ENCODE data around the gene CCL1. TPM values are rescaled to one million over a fixed set of nuclear protein-coding genes. Genes with fewer than 3 reads are reported as not detected.

Gene CCL1
- total RNA-seq, 2 donors from 2014 or later, result not detected

DNA sequence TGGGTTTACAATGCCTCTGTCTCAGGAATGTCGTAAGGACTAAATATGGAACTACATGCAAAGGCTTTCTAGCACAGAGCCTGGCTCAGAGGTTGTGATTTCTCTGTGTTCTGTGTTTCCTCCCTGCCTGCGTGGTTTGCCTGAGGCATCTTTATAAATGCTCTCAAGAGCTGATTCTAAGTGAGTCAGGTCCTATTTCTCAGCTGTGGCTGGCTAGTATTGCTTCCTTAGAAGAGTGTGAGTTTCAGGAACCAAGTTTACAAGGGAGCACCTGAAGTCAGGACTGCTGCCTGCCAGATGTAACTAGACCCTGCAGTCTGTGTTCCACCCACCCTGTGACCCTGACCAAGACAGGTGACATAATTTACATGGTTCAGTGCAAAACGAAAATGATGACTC lies 8.0 kb upstream of the CCL1 start:
- peak; percentile 39 for DNase-seq (ENCODE audit: low spot score)
- 27% methylated on average over 3 of the region's 3 CpGs for WGBS
- Histone ChIP-seq H3K36me3 (no peaks in the 10 kb centered on the region), H3K9me3 (no peaks in the 10 kb centered on the region), H3K4me1 (replicated peaks) (no peaks in the 10 kb centered on the region), H3K27ac (no peak overlapping the region), H3K4me3 (no peak overlapping the region), H3K27me3 (replicated peaks; ENCODE audit: insufficient read depth) (no peaks in the 10 kb centered on the region)
- peak; percentile 15 for TF ChIP-seq POLR2AphosphoS5 (IDR thresholded peaks at IDR 0.05)
- no peak for TF ChIP-seq POLR2A (IDR thresholded peaks at IDR 0.05)
- intact Hi-C loops (cut with DNase I), result no loop called here

DNA sequence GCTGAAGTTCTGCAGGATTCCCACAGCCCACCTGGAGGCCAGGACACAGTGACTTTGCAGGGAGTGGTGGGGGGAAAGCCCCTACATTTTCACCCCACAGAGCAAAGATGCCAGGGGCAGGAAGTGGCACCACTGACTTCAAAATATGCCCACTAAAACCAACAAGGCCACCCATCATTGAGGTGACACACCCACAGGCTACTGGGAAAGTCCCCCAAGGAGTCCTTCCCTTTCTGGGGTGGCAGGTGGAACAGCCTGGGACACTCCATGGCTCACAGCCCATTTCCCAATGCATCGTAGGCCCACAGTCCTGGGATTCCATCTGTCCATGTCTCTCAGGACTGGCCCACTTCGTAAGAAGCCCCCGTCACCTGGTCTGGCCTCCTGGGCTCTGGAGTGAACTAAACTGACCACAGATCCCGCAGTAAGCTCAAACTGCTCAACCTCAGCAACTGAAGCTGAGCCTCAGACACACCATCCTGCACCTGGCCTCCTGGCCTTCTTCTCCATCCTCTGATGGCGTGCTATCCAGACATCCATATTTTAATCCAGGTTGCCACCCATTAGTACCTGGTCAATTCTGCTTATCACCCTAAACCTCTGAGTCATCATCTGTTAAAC lies 7.5 kb upstream of the CCL1 start:
- no peak for DNase-seq (ENCODE audit: low spot score)
- intact Hi-C loops (cut with DNase I), result no loop called here
- TF ChIP-seq, protein P1, sequence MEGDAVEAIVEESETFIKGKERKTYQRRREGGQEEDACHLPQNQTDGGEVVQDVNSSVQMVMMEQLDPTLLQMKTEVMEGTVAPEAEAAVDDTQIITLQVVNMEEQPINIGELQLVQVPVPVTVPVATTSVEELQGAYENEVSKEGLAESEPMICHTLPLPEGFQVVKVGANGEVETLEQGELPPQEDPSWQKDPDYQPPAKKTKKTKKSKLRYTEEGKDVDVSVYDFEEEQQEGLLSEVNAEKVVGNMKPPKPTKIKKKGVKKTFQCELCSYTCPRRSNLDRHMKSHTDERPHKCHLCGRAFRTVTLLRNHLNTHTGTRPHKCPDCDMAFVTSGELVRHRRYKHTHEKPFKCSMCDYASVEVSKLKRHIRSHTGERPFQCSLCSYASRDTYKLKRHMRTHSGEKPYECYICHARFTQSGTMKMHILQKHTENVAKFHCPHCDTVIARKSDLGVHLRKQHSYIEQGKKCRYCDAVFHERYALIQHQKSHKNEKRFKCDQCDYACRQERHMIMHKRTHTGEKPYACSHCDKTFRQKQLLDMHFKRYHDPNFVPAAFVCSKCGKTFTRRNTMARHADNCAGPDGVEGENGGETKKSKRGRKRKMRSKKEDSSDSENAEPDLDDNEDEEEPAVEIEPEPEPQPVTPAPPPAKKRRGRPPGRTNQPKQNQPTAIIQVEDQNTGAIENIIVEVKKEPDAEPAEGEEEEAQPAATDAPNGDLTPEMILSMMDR (IDR thresholded peaks at IDR 0.05), result no peak
- no peak overlapping the region for H3K27ac ChIP-seq
- H3K36me3 ChIP-seq, result no peaks in the 10 kb centered on the region
- 86% methylated on average over 5 of the region's 5 CpGs for WGBS
- H3K9me3 ChIP-seq, result no peaks in the 10 kb centered on the region
- no peaks in the 10 kb centered on the region for H3K27me3 ChIP-seq (replicated peaks; ENCODE audit: insufficient read depth)
- no peak overlapping the region for H3K4me3 ChIP-seq
- no peaks in the 10 kb centered on the region for H3K4me1 ChIP-seq (replicated peaks)

DNA sequence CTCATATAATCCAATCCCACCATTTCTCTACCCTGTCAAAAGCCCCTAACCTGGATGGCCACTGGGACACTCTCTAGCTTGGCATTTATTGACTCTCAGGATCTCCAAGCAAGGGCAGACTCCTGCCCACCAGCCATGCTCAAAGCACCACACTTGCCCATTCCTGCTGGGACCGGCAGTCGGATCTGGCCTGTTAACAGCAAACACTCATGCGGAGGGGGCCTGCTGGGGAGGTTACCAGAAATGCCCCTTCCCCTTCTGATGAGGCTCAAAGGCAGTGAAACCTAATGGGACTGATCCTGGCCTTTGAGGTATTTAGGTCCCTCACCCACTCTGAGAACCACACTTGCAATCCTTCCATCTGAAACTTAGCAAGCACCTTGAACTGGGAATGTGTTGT lies 6.5 kb upstream of the CCL1 start:
- no peak for DNase-seq (ENCODE audit: low spot score)
- no peaks in the 10 kb centered on the region for H3K27me3 ChIP-seq (replicated peaks; ENCODE audit: insufficient read depth)
- H3K9me3 ChIP-seq, result no peaks in the 10 kb centered on the region
- WGBS, result 88% methylated on average over 3 of the region's 3 CpGs
- TF ChIP-seq POLR2A (IDR thresholded peaks at IDR 0.05) (no peak), POLR2AphosphoS5 (IDR thresholded peaks at IDR 0.05) (no peak)
- TF ChIP-seq, protein P1 (IDR thresholded peaks at IDR 0.05), result no peak
- H3K36me3 ChIP-seq, result no peaks in the 10 kb centered on the region
- intact Hi-C loops (cut with DNase I), result no loop called here
- H3K4me3 ChIP-seq, result no peak overlapping the region
- no peak overlapping the region for H3K27ac ChIP-seq
- no peaks in the 10 kb centered on the region for H3K4me1 ChIP-seq (replicated peaks)

DNA sequence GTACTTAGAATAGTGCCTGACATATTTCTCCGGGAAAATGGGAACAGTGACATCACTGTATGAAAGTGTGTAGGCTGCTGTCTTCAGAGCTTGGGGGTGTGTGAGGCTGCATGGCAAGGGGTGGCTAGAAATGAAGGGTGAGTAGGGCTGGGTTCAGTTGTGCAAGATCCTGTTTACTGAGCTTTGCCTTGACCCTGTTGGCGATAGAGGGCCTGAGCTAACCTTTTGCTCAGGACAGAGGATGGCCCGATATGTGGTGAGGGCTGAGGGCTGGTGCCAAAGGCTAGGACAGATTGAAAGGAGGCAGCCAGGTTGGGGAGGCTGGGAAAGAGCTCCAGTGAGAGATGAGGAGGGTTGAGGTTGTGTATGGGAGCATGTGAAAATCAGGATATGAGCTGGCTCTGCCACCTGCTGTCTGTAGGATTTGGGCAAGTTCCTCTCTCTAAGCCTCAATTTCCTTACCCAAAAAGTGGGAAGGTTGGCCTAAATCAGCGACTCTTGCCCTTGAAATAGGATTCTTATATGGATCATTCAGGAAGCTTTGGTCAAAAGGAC lies 6.0 kb upstream of the CCL1 start:
- WGBS, result 65% methylated on average over 4 of the region's 4 CpGs
- H3K27me3 ChIP-seq (replicated peaks; ENCODE audit: insufficient read depth), result no peaks in the 10 kb centered on the region
- H3K27ac ChIP-seq, result no peak overlapping the region
- H3K4me3 ChIP-seq, result no peak overlapping the region
- DNase-seq (ENCODE audit: low spot score), result no peak
- TF ChIP-seq POLR2AphosphoS5 (IDR thresholded peaks at IDR 0.05), result no peak
- TF ChIP-seq, protein P1 (IDR thresholded peaks at IDR 0.05), result no peak
- TF ChIP-seq POLR2A (IDR thresholded peaks at IDR 0.05), result no peak
- no peaks in the 10 kb centered on the region for H3K9me3 ChIP-seq
- intact Hi-C loops (cut with DNase I), result no loop called here
- no peaks in the 10 kb centered on the region for H3K4me1 ChIP-seq (replicated peaks)
- no peaks in the 10 kb centered on the region for H3K36me3 ChIP-seq

DNA sequence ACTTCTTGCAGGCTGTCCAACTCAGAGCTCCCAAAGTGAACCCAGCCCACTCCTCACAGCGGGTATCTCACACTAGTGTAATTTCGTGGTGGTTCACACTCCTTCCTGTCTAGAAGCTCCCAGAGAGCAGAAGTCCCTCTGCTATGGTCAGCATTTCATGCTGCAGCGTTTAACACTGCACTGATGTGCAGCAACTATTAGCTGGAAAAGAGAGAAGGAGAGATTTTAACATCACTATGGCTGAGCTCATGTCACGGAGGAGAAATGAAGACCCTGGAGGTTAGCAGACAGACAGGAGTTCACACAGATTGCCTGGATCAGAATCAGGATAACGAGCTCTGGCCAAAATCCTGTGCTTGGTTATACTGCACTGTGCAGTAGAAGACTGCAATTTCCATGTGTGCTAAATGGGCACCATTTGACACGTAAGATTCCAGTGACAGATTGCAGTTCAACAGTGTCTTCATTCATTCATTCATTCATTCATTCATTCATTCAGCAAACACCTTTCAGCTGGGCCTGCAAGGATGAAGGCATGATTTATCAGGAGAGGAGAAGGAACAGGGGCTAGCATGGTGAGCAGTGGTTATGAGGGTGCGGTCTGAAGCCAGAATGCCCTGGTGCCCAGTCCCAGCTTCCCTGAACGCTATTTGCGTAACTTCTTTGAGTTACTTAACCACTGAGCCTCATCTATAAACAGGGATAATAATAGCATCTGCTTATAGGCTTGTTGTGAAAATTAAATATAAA lies 5.3 kb upstream of the CCL1 start:
- DNase-seq (ENCODE audit: low spot score), result no peak
- H3K4me3 ChIP-seq, result no peak overlapping the region
- no peaks in the 10 kb centered on the region for H3K9me3 ChIP-seq
- intact Hi-C loops (cut with DNase I), result no loop called here
- no peak overlapping the region for H3K27ac ChIP-seq
- no peaks in the 10 kb centered on the region for H3K4me1 ChIP-seq (replicated peaks)
- 75% methylated on average over 9 of the region's 9 CpGs for WGBS
- H3K36me3 ChIP-seq, result no peaks in the 10 kb centered on the region
- TF ChIP-seq, protein P1 (IDR thresholded peaks at IDR 0.05), result no peak
- TF ChIP-seq POLR2A (IDR thresholded peaks at IDR 0.05) (no peak), POLR2AphosphoS5 (IDR thresholded peaks at IDR 0.05) (no peak)
- peaks cover 3% of the 10 kb centered on the region for H3K27me3 ChIP-seq (replicated peaks; ENCODE audit: insufficient read depth)

All from prostate gland (tissue), 2 donors.